ENCODE results near the gene UQCRC2. TPM values are rescaled to one million over a fixed set of nuclear protein-coding genes. Genes with fewer than 3 reads are reported as not detected.

The UQCRC2 gene
- total and polyA plus RNA-seq, 8 donors: 124 to 702 (median 164) TPM

GRCh38 chr16:22003195-22003594 lies 50.0 kb downstream of the UQCRC2 start:
- H3K4me1 ChIP-seq: peaks cover 9 to 21% (median 15%) of the 10 kb centered on the region in 4 donors
- no peaks in the 10 kb centered on the region for H3K27me3 ChIP-seq
- no peak for DNase-seq
- H3K4me3 ChIP-seq: no peak overlapping the region
- H3K9me3 ChIP-seq: no peaks in the 10 kb centered on the region
- TF ChIP-seq EP300 (IDR thresholded peaks at IDR 0.05): no peak
- no peak for TF ChIP-seq POLR2A (IDR thresholded peaks at IDR 0.05)
- TF ChIP-seq, protein P1, sequence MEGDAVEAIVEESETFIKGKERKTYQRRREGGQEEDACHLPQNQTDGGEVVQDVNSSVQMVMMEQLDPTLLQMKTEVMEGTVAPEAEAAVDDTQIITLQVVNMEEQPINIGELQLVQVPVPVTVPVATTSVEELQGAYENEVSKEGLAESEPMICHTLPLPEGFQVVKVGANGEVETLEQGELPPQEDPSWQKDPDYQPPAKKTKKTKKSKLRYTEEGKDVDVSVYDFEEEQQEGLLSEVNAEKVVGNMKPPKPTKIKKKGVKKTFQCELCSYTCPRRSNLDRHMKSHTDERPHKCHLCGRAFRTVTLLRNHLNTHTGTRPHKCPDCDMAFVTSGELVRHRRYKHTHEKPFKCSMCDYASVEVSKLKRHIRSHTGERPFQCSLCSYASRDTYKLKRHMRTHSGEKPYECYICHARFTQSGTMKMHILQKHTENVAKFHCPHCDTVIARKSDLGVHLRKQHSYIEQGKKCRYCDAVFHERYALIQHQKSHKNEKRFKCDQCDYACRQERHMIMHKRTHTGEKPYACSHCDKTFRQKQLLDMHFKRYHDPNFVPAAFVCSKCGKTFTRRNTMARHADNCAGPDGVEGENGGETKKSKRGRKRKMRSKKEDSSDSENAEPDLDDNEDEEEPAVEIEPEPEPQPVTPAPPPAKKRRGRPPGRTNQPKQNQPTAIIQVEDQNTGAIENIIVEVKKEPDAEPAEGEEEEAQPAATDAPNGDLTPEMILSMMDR (IDR thresholded peaks at IDR 0.05): no peak
- TF ChIP-seq POLR2AphosphoS5 (IDR thresholded peaks at IDR 0.05): no peak
- no peak overlapping the region for H3K27ac ChIP-seq
- WGBS, 5 donors: 78 to 90% (median 81%) methylated on average over 4 of the region's 4 CpGs
- intact Hi-C loops (cut with DNase I; ENCODE audit: low total_unique reads): no loop called here
- no peaks in the 10 kb centered on the region for H3K36me3 ChIP-seq

DNA sequence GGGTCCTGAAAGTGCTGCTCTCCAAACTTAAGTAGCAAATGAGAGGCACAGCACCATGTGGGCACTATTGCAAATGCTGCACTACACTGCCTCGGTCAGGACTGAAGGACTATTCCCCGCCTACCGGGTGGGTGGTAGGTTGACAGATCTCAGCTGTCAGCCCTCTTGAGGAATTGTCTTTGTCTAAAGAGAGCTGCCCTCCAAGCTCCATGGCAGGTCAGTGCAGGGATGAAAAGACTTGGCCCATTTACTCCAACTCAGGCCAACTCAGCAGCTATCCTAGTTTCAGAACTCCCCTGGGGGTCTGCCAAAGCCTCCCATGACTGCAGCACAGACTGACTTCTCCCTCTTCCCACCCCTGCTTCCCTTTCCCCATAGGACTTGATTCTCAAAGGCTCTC lies 51.2 kb downstream of the UQCRC2 start:
- H3K4me3 ChIP-seq: no peak overlapping the region
- 47 to 63% (median 58%) methylated on average over 3 of the region's 3 CpGs for WGBS, 5 donors

GRCh38 chr16:22005746-22006145 lies 52.6 kb downstream of the UQCRC2 start:
- 45 to 80% (median 74%) methylated on average over 1 of the region's 1 CpG for WGBS, 5 donors
- intact Hi-C loops (cut with DNase I; ENCODE audit: low total_unique reads): no loop called here
- no peak for DNase-seq
- Histone ChIP-seq H3K36me3 (no peaks in the 10 kb centered on the region), H3K27me3 (no peaks in the 10 kb centered on the region), H3K9me3 (no peaks in the 10 kb centered on the region), H3K27ac (no peak overlapping the region), H3K4me1 (peaks cover 18 to 40% (median 28%) of the 10 kb centered on the region in 4 donors), H3K4me3 (no peak overlapping the region)
- TF ChIP-seq, protein P1 (IDR thresholded peaks at IDR 0.05): no peak
- TF ChIP-seq POLR2AphosphoS5 (IDR thresholded peaks at IDR 0.05) (no peak), EP300 (IDR thresholded peaks at IDR 0.05) (no peak), POLR2A (IDR thresholded peaks at IDR 0.05) (no peak)

More for the DNA sequence above, 51.2 kb downstream of the UQCRC2 start:
- peaks cover 16 to 30% (median 23%) of the 10 kb centered on the region in 4 donors for H3K4me1 ChIP-seq
- H3K36me3 ChIP-seq: no peaks in the 10 kb centered on the region
- DNase-seq: no peak
- intact Hi-C loops (cut with DNase I; ENCODE audit: low total_unique reads): no loop called here
- no peak overlapping the region for H3K27ac ChIP-seq
- no peak for TF ChIP-seq POLR2A (IDR thresholded peaks at IDR 0.05)
- TF ChIP-seq, protein P1 (IDR thresholded peaks at IDR 0.05): no peak
- no peaks in the 10 kb centered on the region for H3K9me3 ChIP-seq
- no peaks in the 10 kb centered on the region for H3K27me3 ChIP-seq

DNA sequence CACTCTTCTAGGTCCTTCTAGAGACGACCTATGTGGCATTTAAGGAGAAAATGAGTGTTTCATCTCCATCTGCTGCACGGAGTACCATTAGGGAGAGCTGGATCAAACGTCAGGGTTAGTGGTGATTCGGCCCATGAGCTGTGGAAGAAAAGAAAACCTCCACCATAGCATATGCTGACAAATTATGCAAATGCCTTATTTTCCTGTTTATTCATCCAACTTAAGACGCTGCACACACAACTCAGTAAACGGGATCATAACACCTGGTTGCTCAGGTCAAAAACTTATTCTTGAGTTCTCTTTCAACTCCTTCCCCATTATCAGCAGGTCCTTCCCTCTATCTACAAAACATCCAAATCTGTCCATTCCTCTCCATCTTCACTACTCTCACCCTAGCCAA lies 53.5 kb downstream of the UQCRC2 start:
- Histone ChIP-seq H3K9me3 (no peaks in the 10 kb centered on the region), H3K27ac (no peak overlapping the region), H3K4me3 (peak overlapping the region in 2 of 4 donors; percentile 94 to 97), H3K36me3 (no peaks in the 10 kb centered on the region), H3K27me3 (no peaks in the 10 kb centered on the region), H3K4me1 (peaks cover 13 to 38% (median 23%) of the 10 kb centered on the region in 4 donors)
- 66 to 75% (median 69%) methylated on average over 6 of the region's 6 CpGs for WGBS, 5 donors
- no peak for TF ChIP-seq POLR2A (IDR thresholded peaks at IDR 0.05)
- no peak for DNase-seq
- intact Hi-C loops (cut with DNase I; ENCODE audit: low total_unique reads): no loop called here

DNA sequence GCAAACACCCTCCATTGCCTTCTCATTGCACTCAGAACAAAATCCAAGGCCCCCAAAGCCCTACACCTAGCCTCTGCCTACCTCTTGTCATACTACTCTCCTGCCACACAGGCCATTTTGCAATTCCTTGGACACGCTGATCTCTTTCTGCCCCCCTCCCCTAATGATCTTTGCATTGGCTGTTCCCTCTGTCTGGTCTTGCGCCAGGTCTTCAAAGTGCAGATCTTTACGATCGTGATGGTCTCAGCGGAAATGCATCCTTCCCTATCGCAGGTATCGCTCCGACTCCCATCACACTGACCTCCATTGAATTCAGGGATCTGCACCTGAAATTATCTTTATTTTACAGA lies 54.0 kb downstream of the UQCRC2 start:
- intact Hi-C loops (cut with DNase I; ENCODE audit: low total_unique reads): no loop called here
- WGBS, 5 donors: 5 to 10% (median 8%) methylated on average over 8 of the region's 8 CpGs
- DNase-seq: no peak
- peak overlapping the region; percentile 93 to 97 (median 94) for H3K4me3 ChIP-seq
- H3K9me3 ChIP-seq: no peaks in the 10 kb centered on the region
- H3K27ac ChIP-seq: peak overlapping the region; percentile 87 to 94 (median 90)
- no peaks in the 10 kb centered on the region for H3K27me3 ChIP-seq
- no peak for TF ChIP-seq EP300 (IDR thresholded peaks at IDR 0.05)
- TF ChIP-seq POLR2A (IDR thresholded peaks at IDR 0.05): no peak
- TF ChIP-seq, protein P1 (IDR thresholded peaks at IDR 0.05): no peak
- TF ChIP-seq POLR2AphosphoS5 (IDR thresholded peaks at IDR 0.05): no peak
- peaks cover 13 to 38% (median 25%) of the 10 kb centered on the region in 4 donors for H3K4me1 ChIP-seq
- H3K36me3 ChIP-seq: no peaks in the 10 kb centered on the region

Measured in stomach (tissue), 9 donors.